Lung (tissue), 12 donors: Measurements from ENCODE around the gene ZNRF1. TPM values are rescaled to one million over a fixed set of nuclear protein-coding genes. Genes with fewer than 3 reads are reported as not detected.
A peak's percentile ranks its signal among the peaks of the same experiment; 100 is the strongest.

ENCODE experiments used
- ATAC-seq: fragments of 200-7000 bp; cut with Tn5 transposase; one replicate; pipeline ENCODE4 v1.9.1; 2020; ENCODE audit warnings: moderate number of reproducible peaks; ENCODE audit not compliant: insufficient read depth, low FRiP score
- DNase-seq, 3 donors: peaks; one replicate each; pipeline ENCODE4 v3.0.0-alpha.2; 2013 to 2017
- H3K27ac ChIP-seq, 2 donors: one replicate each; pipeline ENCODE4 v1.5.1; 2013; ENCODE audit warnings: mild to moderate bottlenecking in 2 of 2, moderate library complexity in 2 of 2, control low read depth in 1 of 2, inconsistent platforms in 1 of 2, low read depth in 1 of 2, low read length in 1 of 2
- H3K27me3 ChIP-seq, 3 donors: one replicate each; pipeline ENCODE4 v1.5.1; 2013; ENCODE audit warnings: low read length in 2 of 3; ENCODE audit not compliant: control insufficient read depth in 3 of 3, insufficient read depth in 3 of 3
- H3K36me3 ChIP-seq, 4 donors: one replicate each; pipeline ENCODE4 v1.5.1; 2013; ENCODE audit warnings: low read length in 4 of 4, mild to moderate bottlenecking in 1 of 4, moderate library complexity in 1 of 4; ENCODE audit not compliant: control insufficient read depth in 4 of 4, insufficient read depth in 4 of 4
- H3K4me1 ChIP-seq, 5 donors: one replicate each; pipeline ENCODE4 v1.5.1; 2013; ENCODE audit warnings: low read length in 5 of 5, mild to moderate bottlenecking in 2 of 5, moderate library complexity in 1 of 5; ENCODE audit not compliant: control insufficient read depth in 5 of 5, insufficient read depth in 5 of 5
- H3K4me3 ChIP-seq: one replicate; pipeline ENCODE4 v1.5.1; 2013; ENCODE audit warnings: mild to moderate bottlenecking, control low read depth, moderate library complexity
- H3K9ac ChIP-seq, 2 donors: one replicate each; pipeline ENCODE4 v1.5.1; 2013; ENCODE audit warnings: low read length in 2 of 2, control low read depth in 1 of 2; ENCODE audit not compliant: insufficient read depth in 1 of 2
- H3K9me3 ChIP-seq, 4 donors: one replicate each; pipeline ENCODE4 v1.5.1; 2013; ENCODE audit warnings: low read length in 3 of 4, mild to moderate bottlenecking in 1 of 4, moderate library complexity in 1 of 4; ENCODE audit not compliant: control insufficient read depth in 4 of 4, insufficient read depth in 3 of 4
- WGBS, 2 donors: extraction: QIAGEN DNeasy Blood & Tissue Kit; methylation state at CpG; one replicate each; pipeline ENCODE4 v1.1.7; 2013; 5-methylcytosine and 5-hydroxymethylcytosine counted together
- polyA plus RNA-seq, 2 donors: library from polyadenylated mRNA; stranded (reverse); fragments of 200-250 nt; gene quantifications; one replicate each; pipeline ENCODE4 v1.2.1, GENCODE V29; 2013
- total RNA-seq, 2 donors: library from RNA; depleted of rRNA in 1 of 2; stranded (reverse); fragments of >200 nt in 1 of 2; gene quantifications; one replicate each; pipeline ENCODE4 v1.2.1, GENCODE V29; 2014 to 2021
- TF ChIP-seq, protein P1 (sequence below): IDR thresholded peaks from 2 replicates; pipeline ENCODE4 v1.5.1; 2012; ENCODE audit warnings: mild to moderate bottlenecking; ENCODE audit errors: control extremely low read depth, extremely low read depth
- donor health status: control.
- donor health status: control.
- donor health status: Bipolar disorder and iron deficiency.
- donor health status: healthy.
- donor health status: DM: yes; HTN: yes; CAD: no.

ZNRF1 gene
- total and polyA plus RNA-seq, 4 donors = 8.9 to 25.1 (median 16.2) TPM

DNA sequence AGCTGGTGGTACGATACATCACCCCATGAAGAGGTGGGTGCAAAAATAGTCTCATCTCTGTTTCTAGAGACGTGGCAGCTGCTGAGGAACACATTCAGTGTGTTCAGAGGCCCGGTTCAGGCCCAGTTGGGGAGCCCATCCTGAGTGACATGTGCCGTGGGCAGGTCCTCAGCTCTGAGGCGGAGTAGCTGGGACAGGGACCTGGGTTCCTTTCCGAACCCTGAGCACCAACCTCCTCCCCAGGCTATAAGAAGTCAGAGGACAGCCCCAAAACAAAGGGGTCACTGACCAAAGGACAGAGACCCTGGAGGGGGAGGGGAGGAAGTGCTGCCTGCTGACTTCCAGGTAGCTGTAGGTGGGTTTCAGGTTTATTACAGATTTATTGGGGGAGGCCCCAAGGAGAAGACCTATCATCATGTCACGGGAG is 112.7 kb downstream of the ZNRF1 start:
- ATAC-seq = no peak
- H3K4me1 ChIP-seq = peaks cover 0 to 52% (median 27%) of the 10 kb centered on the region in 5 donors
- WGBS, 2 donors = 31 to 37% methylated on average over 7 of the region's 7 CpGs
- DNase-seq = no peak
- peaks cover 0 to 7% (median 2%) of the 10 kb centered on the region in 4 donors for H3K36me3 ChIP-seq
- H3K27ac ChIP-seq = peak overlapping the region; percentile 48 to 71
- H3K27me3 ChIP-seq = no peaks in the 10 kb centered on the region
- TF ChIP-seq, protein P1, sequence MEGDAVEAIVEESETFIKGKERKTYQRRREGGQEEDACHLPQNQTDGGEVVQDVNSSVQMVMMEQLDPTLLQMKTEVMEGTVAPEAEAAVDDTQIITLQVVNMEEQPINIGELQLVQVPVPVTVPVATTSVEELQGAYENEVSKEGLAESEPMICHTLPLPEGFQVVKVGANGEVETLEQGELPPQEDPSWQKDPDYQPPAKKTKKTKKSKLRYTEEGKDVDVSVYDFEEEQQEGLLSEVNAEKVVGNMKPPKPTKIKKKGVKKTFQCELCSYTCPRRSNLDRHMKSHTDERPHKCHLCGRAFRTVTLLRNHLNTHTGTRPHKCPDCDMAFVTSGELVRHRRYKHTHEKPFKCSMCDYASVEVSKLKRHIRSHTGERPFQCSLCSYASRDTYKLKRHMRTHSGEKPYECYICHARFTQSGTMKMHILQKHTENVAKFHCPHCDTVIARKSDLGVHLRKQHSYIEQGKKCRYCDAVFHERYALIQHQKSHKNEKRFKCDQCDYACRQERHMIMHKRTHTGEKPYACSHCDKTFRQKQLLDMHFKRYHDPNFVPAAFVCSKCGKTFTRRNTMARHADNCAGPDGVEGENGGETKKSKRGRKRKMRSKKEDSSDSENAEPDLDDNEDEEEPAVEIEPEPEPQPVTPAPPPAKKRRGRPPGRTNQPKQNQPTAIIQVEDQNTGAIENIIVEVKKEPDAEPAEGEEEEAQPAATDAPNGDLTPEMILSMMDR = no peak
- H3K9me3 ChIP-seq = no peaks in the 10 kb centered on the region
- H3K4me3 ChIP-seq = no peak overlapping the region
- H3K9ac ChIP-seq = no peak overlapping the region

DNA sequence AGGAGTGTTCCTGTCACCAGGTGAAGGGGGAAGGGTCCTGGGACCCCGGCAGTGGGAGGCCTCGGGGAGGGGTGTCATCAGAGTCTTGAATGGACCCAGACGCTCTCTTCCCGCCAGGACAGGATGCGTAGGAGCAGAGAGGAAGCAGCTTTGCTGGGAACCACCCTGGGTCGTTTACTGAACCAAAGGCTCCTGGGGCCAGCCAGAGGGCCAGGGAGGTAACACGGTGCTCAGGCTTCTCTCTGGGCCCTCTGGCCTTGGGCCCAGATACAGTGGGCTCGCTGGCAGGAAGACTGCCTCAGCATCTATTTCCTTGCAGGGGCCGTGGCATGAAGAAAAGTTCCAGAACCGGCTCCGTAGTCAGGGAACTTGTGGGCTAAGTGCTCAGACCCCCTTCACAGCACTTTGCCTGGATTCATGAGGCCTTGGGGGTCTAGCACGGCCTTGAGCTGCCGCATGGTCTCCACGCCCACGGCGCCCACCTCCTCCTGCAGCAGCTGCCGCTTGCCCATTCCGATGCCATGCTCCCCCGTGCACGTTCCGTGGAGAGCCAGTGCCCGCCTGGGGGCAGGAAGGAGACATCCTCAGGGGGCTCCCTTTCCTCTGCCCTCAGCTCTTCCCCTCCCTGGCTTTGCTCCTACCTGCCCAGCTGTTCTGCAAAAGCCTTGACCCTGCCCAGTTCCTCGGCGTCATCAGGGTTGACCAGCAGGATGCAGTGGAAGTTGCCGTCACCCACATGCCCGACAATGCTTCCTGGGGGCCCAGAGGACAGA is 113.3 kb downstream of the ZNRF1 start:
- DNase-seq (no peak), ATAC-seq (no peak)
- Histone ChIP-seq H3K27me3 (no peaks in the 10 kb centered on the region), H3K9me3 (no peaks in the 10 kb centered on the region), H3K36me3 (peaks cover 0 to 5% (median 0%) of the 10 kb centered on the region in 4 donors), H3K27ac (peak overlapping the region; percentile 71 to 72), H3K4me3 (no peak overlapping the region), H3K9ac (no peak overlapping the region), H3K4me1 (peaks cover 0 to 46% (median 21%) of the 10 kb centered on the region in 5 donors)
- 18 to 41% methylated on average over 26 of the region's 26 CpGs for WGBS, 2 donors
- TF ChIP-seq, protein P1 = no peak

DNA sequence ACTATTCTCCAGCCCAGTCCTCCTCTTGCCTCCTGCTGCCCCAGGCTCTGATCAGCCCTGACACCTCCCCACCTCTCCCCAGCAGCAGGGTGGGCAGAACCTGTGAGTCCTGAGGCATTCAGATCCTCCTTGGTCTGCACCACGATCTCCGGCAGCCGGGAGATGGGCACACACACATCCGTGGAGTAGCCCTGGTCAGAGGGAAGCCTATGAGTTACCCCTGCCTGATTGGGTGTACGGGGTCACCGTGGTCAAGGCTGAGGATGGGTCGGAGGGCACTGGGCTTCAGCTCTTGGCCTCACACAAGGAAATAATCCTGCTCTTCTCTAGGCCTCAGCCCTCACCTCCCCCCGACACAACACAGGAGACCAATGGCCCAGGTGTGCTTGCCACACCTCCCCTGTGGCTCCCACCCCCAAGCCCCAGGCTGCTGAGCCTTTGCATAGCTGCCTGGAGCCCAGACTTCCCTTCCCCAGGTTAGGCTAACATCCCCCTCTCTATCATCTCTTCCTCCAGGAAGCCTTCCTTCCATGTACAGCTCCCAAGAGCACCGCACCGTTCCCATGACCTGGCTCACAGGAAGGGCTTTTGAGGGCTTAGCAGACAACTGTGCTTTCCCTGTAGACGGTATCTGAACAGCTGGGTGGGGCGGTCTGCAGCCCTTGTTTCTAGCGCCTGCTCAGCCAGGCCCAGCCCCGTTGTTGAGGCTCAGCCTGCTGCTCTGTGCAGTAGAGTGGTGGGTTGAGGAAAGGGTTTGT is 114.1 kb downstream of the ZNRF1 start:
- WGBS, 2 donors = 58 to 61% methylated on average over 14 of the region's 14 CpGs
- TF ChIP-seq, protein P1 = no peak
- Histone ChIP-seq H3K36me3 (peaks cover 0 to 5% (median 0%) of the 10 kb centered on the region in 4 donors), H3K9ac (no peak overlapping the region), H3K4me1 (peaks cover 0 to 38% (median 21%) of the 10 kb centered on the region in 5 donors), H3K4me3 (no peak overlapping the region), H3K27ac (peak overlapping the region in 1 of 2 donors; percentile 72), H3K27me3 (no peaks in the 10 kb centered on the region), H3K9me3 (no peaks in the 10 kb centered on the region)
- no peak for ATAC-seq
- DNase-seq = no peak
